ENCODE measurements around the gene KLK4.

Gene KLK4

GRCh38 chr19:50880241-50880640 is 31.0 kb downstream of the KLK4 start:
- Mint-ChIP-seq H3K4me1 (peaks cover 9% of the 10 kb centered on the region), H3K9me3 (no peaks in the 10 kb centered on the region), H3K27ac (no peak overlapping the region), H3K36me3 (no peaks in the 10 kb centered on the region), H3K27me3 (peaks cover 6% of the 10 kb centered on the region), H3K4me3 (no peak overlapping the region)
- DNase-seq (ENCODE audit: low spot score in 2 of 2) (no peak), ATAC-seq (ENCODE audit: low read depth) (no peak)

GRCh38 chr19:50878851-50879250 is 32.3 kb downstream of the KLK4 start:
- Mint-ChIP-seq H3K4me1 (peaks cover 9% of the 10 kb centered on the region), H3K4me3 (no peak overlapping the region), H3K36me3 (no peaks in the 10 kb centered on the region), H3K27ac (no peak overlapping the region), H3K9me3 (no peaks in the 10 kb centered on the region), H3K27me3 (peaks cover 4% of the 10 kb centered on the region)
- no peak for ATAC-seq (ENCODE audit: low read depth)
- DNase-seq (ENCODE audit: low spot score in 2 of 2) = no peak

GRCh38 chr19:50877338-50877737 is 33.9 kb downstream of the KLK4 start:
- Mint-ChIP-seq H3K9me3 (no peaks in the 10 kb centered on the region), H3K36me3 (no peaks in the 10 kb centered on the region), H3K27ac (no peak overlapping the region), H3K4me1 (peaks cover 9% of the 10 kb centered on the region), H3K4me3 (no peak overlapping the region), H3K27me3 (peaks cover 5% of the 10 kb centered on the region)
- DNase-seq (ENCODE audit: low spot score in 2 of 2) = no peak
- ATAC-seq (ENCODE audit: low read depth) = no peak

- no peaks in the 10 kb centered on the region for H3K36me3 Mint-ChIP-seq
- no peak overlapping the region for H3K27ac Mint-ChIP-seq
- H3K27me3 Mint-ChIP-seq = peaks cover 8% of the 10 kb centered on the region
- H3K4me1 Mint-ChIP-seq = peaks cover 2% of the 10 kb centered on the region
- H3K9me3 Mint-ChIP-seq = no peaks in the 10 kb centered on the region
- H3K4me3 Mint-ChIP-seq = no peak overlapping the region
- ATAC-seq (ENCODE audit: low read depth) (no peak), DNase-seq (ENCODE audit: low spot score in 2 of 2) (no peak)
Measured at GRCh38 chr19:50876456-50876855, 34.7 kb downstream of the KLK4 start.

- H3K27me3 Mint-ChIP-seq = peaks cover 13% of the 10 kb centered on the region
- peaks cover 2% of the 10 kb centered on the region for H3K4me1 Mint-ChIP-seq
- H3K9me3 Mint-ChIP-seq = no peaks in the 10 kb centered on the region
- peak; percentile 62 for ATAC-seq (ENCODE audit: low read depth)
- DNase-seq (ENCODE audit: low spot score in 2 of 2) = no peak
- H3K36me3 Mint-ChIP-seq = no peaks in the 10 kb centered on the region
- H3K4me3 Mint-ChIP-seq = no peak overlapping the region
- H3K27ac Mint-ChIP-seq = no peak overlapping the region
Measured at GRCh38 chr19:50875795-50876422, 35.3 kb downstream of the KLK4 start.

GRCh38 chr19:50874211-50874610 is 37.0 kb downstream of the KLK4 start:
- no peaks in the 10 kb centered on the region for H3K9me3 Mint-ChIP-seq
- H3K27ac Mint-ChIP-seq = no peak overlapping the region
- peaks cover 18% of the 10 kb centered on the region for H3K27me3 Mint-ChIP-seq
- H3K4me1 Mint-ChIP-seq = peaks cover 2% of the 10 kb centered on the region
- DNase-seq (ENCODE audit: low spot score in 2 of 2) = no peak
- no peak for ATAC-seq (ENCODE audit: low read depth)
- no peak overlapping the region for H3K4me3 Mint-ChIP-seq
- H3K36me3 Mint-ChIP-seq = no peaks in the 10 kb centered on the region

- no peak for ATAC-seq (ENCODE audit: low read depth)
- Mint-ChIP-seq H3K36me3 (no peaks in the 10 kb centered on the region), H3K27ac (no peak within 1 kb of the TSS), H3K27me3 (peaks cover 18% of the 10 kb centered on the region), H3K9me3 (no peaks in the 10 kb centered on the region), H3K4me3 (no peak within 1 kb of the TSS), H3K4me1 (no peaks in the 10 kb centered on the region)
- no peak for DNase-seq (ENCODE audit: low spot score in 2 of 2)
Measured at GRCh38 chr19:50873056-50873455, 38.1 kb downstream of the KLK4 start, which contains the start of gene KLK2. KLK2 (plus strand) TSS chr19:50873439; CDS start chr19:50873474, 35 bp downstream.

- Mint-ChIP-seq H3K27me3 (peaks cover 19% of the 10 kb centered on the region), H3K4me3 (no peak overlapping the region), H3K9me3 (no peaks in the 10 kb centered on the region), H3K27ac (no peak overlapping the region), H3K36me3 (no peaks in the 10 kb centered on the region), H3K4me1 (no peaks in the 10 kb centered on the region)
- DNase-seq (ENCODE audit: low spot score in 2 of 2) (no peak), ATAC-seq (ENCODE audit: low read depth) (peak; percentile 34)
Measured at GRCh38 chr19:50870417-50871089, 40.6 kb downstream of the KLK4 start.

GRCh38 chr19:50869479-50869878 is 41.7 kb downstream of the KLK4 start:
- ATAC-seq (ENCODE audit: low read depth) = no peak
- no peaks in the 10 kb centered on the region for H3K36me3 Mint-ChIP-seq
- H3K4me3 Mint-ChIP-seq = no peak overlapping the region
- peaks cover 19% of the 10 kb centered on the region for H3K27me3 Mint-ChIP-seq
- H3K4me1 Mint-ChIP-seq = no peaks in the 10 kb centered on the region
- no peaks in the 10 kb centered on the region for H3K9me3 Mint-ChIP-seq
- no peak for DNase-seq (ENCODE audit: low spot score in 2 of 2)
- H3K27ac Mint-ChIP-seq = no peak overlapping the region

- Mint-ChIP-seq H3K4me3 (no peak overlapping the region), H3K27ac (no peak overlapping the region), H3K27me3 (peaks cover 23% of the 10 kb centered on the region), H3K9me3 (peaks cover 7% of the 10 kb centered on the region), H3K4me1 (peaks cover 7% of the 10 kb centered on the region), H3K36me3 (peaks cover 5% of the 10 kb centered on the region)
- DNase-seq (ENCODE audit: low spot score in 2 of 2) (no peak), ATAC-seq (ENCODE audit: low read depth) (no peak)
Measured at GRCh38 chr19:50861496-50862286, 49.5 kb downstream of the KLK4 start.

- H3K36me3 Mint-ChIP-seq = peaks cover 5% of the 10 kb centered on the region
- H3K4me1 Mint-ChIP-seq = peaks cover 7% of the 10 kb centered on the region
- DNase-seq (ENCODE audit: low spot score in 2 of 2) = no peak
- no peak for ATAC-seq (ENCODE audit: low read depth)
- peaks cover 27% of the 10 kb centered on the region for H3K27me3 Mint-ChIP-seq
- no peak overlapping the region for H3K4me3 Mint-ChIP-seq
- no peak overlapping the region for H3K27ac Mint-ChIP-seq
- H3K9me3 Mint-ChIP-seq = peaks cover 7% of the 10 kb centered on the region
Measured at GRCh38 chr19:50861010-50861409, 50.2 kb downstream of the KLK4 start.

- no peak for ATAC-seq (ENCODE audit: low read depth)
- Mint-ChIP-seq H3K27me3 (peaks cover 33% of the 10 kb centered on the region), H3K4me3 (no peak overlapping the region), H3K27ac (no peak overlapping the region), H3K36me3 (peaks cover 5% of the 10 kb centered on the region), H3K4me1 (peaks cover 7% of the 10 kb centered on the region), H3K9me3 (peaks cover 7% of the 10 kb centered on the region)
- DNase-seq (ENCODE audit: low spot score in 2 of 2) = no peak
Measured at GRCh38 chr19:50859849-50860248, 51.3 kb downstream of the KLK4 start.

- no peak overlapping the region for H3K4me3 Mint-ChIP-seq
- DNase-seq (ENCODE audit: low spot score in 2 of 2) (no peak), ATAC-seq (ENCODE audit: low read depth) (no peak)
- peaks cover 7% of the 10 kb centered on the region for H3K9me3 Mint-ChIP-seq
- H3K4me1 Mint-ChIP-seq = peaks cover 7% of the 10 kb centered on the region
- H3K27me3 Mint-ChIP-seq = peaks cover 38% of the 10 kb centered on the region
- H3K36me3 Mint-ChIP-seq = peaks cover 5% of the 10 kb centered on the region
- no peak overlapping the region for H3K27ac Mint-ChIP-seq
Measured at GRCh38 chr19:50858886-50859285, 52.3 kb downstream of the KLK4 start.

GRCh38 chr19:50857366-50857765 is 53.8 kb downstream of the KLK4 start:
- ATAC-seq (ENCODE audit: low read depth) = no peak
- Mint-ChIP-seq H3K36me3 (peaks cover 5% of the 10 kb centered on the region), H3K4me3 (no peak overlapping the region), H3K27ac (no peak overlapping the region), H3K4me1 (peaks cover 8% of the 10 kb centered on the region), H3K9me3 (peaks cover 7% of the 10 kb centered on the region), H3K27me3 (peaks cover 39% of the 10 kb centered on the region)
- DNase-seq (ENCODE audit: low spot score in 2 of 2) = no peak
